T-helper 1 cell (primary cell): ENCODE data around the gene ZNF275.
A peak's percentile ranks its signal among the peaks of the same experiment; 100 is the strongest.
"Not testable (repeated sequence)": the region's sequence is repeated elsewhere in the genome, so short reads cannot be mapped to it uniquely, and the experiment has no call there.

Experiments used
- DNase-seq, 5 donors: peaks; one replicate each; pipeline ENCODE4 v3.0.0-alpha.2; 2012 to 2020

Gene ZNF275

GRCh38 chrX:153361781-153362397 is 27.9 kb downstream of the ZNF275 start:
- DNase-seq, result no peak

DNA sequence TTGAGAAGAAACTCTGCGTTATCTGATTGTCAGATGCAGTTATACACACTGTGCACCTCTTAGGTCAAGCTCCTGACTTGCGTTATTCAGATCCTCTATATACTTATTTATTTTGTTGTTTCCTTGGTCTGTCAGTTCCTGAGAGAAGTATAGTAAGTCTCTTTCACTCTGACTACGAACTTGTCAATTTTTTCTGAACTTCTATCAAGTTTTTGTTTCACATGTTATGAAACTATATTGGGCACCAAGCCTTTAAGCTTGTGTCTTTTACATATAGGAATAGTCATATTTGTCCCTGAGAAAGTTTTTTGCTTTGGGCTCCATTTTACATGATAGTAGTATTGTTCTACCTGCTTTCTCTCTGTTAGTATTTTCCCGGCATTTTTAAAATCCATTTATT is 31.7 kb downstream of the ZNF275 start:
- DNase-seq, result peak in 1 of 5 donors; percentile 18

DNA sequence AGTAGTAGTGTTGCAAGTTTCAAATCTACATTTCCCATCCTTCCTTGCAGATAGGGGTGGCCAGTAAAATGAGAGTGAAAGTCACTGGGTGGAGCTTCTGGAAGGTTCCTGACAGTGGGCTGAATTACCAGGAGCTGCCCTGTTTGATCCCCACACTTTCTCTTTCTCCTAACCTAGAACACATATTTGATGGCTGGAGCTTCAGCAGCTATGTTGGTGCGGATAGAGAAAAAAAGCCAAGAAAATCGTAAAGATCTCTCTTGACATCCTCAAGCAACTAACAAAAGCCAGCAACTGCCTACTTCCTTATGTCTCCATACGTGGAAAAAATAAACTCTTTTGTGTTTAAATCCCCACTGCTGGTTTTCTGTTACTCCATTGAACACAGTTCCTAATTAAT is 32.2 kb downstream of the ZNF275 start:
- DNase-seq, result no peak

DNA sequence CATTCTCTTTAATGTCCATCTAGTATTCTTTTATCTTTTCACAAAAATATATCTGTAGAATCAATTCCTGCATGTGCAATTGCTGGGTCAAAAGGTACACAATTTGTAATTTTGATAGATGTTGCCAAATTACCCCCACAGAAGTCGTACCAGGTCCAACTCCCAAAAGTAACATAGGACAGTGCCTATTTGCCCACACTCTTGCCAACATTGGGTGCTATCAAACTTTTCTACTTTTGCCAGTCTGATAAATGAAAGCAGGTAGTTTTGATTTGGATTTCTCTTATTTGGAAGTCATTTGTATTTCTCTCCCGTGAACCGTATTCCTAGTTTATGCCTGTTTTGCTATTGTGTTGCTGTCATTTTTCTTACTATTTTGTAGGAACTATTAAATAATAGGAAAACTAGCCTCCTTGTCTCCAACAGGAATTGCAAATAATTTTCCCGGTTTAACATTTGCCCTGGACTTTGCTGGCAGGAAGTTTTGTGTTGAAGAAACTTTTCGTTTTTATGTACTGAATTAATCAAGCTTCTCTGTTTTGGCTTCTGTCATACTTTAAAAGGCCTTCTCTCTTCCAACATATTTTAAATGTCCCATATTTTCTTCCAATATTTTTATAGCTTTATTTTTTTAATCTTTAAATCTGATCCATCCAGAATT is 33.1 kb downstream of the ZNF275 start:
- no peak for DNase-seq

- no peak for DNase-seq
Observed at GRCh38 chrX:153370293-153371055, 36.5 kb downstream of the ZNF275 start.

DNA sequence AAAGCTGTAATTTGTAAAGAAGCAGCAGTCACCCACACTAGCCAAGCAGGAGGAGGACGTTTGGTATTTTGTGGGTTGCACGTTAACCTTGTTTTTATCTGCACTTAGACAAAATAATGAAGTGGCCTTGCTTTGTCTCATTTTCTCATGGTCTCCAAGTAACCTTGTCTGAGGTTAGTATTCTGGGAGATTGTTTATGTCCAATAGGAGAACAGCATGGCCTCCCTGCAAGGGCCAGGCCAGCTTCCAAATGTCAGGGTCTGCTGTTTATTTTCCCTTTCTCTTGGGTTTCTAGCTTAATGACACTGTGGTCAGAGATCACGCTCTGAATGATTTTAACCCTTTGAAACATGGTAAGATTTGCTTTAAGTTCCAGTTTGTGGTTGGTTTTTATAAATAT is 37.3 kb downstream of the ZNF275 start:
- no peak for DNase-seq

DNA sequence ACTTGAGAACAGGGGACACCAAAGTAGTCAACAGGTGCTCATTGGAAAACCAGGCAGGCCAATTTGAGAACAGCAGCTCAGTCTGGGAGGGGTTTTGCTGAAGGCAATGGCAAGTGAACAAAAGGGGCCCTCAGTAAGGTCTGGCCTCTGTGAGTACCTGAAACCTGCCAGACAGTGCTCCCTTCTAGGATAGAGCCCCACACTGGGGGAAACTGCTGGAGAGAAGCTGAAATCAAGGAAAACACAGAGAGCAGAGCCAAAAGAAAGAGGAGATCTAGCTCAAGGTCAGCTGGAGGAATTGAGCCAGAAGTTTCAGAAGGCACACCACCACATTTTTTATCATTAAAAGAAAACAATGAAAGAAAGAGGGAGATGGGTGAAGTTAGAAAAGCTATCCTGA is 39.0 kb downstream of the ZNF275 start:
- no peak for DNase-seq

GRCh38 chrX:153374426-153374825 is 40.5 kb downstream of the ZNF275 start:
- DNase-seq, result no peak

- no peak for DNase-seq
Observed at GRCh38 chrX:153375571-153375970, 41.6 kb downstream of the ZNF275 start.

- no peak for DNase-seq
Observed at GRCh38 chrX:153377727-153378126, 43.8 kb downstream of the ZNF275 start.

GRCh38 chrX:153378607-153379006 is 44.7 kb downstream of the ZNF275 start:
- DNase-seq, result no peak

DNA sequence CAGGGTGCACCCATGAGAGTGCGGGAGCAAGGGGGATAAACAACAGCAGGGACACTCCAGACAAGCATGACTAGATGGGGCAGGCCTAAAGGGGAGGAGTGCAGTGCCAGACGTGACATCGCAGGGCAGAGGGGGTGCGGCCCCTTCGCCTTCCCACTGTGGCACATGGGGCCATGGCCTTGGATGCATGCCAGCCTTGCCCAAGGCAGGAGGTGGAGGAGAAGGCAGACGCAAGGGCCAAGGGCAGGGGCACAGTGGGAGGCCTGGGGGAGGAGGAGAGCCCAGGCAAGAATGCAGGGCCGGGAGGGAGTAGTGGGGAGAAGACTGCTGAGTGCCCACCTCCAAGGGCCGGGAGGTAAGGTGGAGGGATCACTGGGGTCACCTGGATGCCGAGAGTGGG is 45.6 kb downstream of the ZNF275 start:
- DNase-seq, result no peak

GRCh38 chrX:153379971-153380581 is 46.1 kb downstream of the ZNF275 start:
- no peak for DNase-seq

DNA sequence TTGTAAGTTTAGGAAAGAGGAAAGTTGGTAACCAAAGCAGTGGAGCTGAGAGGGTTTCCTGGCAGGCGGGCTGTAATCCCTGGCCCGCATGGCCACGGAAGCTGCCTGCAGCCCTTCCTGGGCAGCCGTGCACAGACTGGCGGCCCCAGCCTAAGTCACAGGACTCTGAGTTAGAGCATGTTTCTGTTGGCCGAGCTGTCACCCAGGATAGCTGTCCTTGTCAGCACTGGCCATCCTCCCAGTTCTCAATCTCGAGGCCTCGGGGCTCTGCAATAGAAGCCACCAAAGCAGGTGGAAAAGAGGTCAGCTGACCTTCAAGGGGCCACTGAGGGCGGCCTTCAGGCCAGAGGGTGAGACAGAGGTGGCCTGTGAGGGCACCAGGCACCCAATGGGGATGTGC is 46.7 kb downstream of the ZNF275 start:
- DNase-seq, result no peak

DNA sequence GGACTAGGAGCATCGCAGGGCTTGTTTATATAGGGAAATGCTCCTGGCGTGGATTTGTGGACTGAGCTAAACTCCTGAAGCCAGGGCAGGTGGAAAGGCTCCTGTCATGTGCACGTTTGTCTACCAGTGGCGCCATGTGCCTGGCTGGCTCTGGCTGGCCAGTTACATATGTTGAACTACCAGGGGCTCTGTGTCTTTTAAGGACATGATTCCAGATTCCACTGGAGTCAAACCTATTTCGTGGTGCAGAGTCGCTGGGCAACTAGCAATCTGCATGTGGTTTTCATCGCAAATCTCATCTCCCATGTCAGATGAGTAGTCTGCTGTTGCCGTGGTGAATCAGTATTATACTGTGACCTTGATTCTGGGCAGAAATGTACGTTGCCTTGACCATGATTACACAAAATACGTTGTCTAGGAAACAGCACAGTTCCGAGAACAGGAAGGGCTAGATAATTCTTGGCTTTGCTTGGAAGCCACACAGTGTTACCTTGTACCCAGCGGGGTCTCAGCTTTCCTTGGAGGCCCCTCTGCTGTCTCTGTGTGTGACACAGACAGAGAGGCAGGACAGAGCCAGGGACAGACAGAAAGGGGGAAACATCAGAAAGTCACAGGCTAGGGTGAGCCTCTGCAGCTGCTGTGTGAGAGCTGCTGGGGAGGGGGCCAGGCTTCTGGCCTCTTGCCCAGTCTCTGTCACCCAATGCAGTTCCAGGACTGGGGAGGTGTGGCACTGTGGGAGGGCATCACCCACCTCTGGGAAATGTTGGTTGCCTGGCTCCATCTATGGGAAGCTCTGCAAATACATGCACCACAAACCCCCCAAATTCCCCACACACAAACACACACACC is 48.0 kb downstream of the ZNF275 start:
- DNase-seq, result peak in 1 of 5 donors; percentile 45

DNA sequence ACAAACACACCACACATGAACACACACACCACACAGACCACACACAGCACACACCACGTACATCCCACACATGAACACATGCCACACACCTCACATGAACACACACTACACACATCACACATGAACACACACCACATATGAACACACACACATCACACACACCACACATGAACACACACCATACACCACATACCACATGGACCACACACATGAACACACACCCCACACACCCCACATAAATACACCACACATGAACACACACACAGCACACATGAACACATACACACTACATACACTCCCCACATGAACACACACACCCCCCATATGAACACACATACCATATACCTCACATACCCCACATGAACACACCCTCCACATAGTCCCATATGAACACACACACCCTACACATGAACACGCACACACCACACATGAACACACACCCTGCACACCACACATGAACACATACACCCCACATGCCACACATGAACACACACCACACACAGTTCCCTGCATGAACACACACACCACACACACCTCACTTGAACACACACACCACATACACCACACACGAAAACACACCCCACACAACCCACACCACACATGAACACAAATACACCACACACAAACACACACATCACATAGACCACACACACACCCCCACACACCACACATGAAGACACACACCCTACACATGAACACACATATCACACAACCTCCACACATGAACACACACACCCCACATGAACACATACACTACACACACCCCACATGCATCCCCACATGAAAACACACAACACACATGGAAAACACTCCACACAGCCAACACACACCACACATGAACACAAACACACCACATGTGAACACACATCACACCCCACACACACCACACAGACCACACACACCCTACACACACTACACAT is 48.9 kb downstream of the ZNF275 start:
- no peak for DNase-seq

DNA sequence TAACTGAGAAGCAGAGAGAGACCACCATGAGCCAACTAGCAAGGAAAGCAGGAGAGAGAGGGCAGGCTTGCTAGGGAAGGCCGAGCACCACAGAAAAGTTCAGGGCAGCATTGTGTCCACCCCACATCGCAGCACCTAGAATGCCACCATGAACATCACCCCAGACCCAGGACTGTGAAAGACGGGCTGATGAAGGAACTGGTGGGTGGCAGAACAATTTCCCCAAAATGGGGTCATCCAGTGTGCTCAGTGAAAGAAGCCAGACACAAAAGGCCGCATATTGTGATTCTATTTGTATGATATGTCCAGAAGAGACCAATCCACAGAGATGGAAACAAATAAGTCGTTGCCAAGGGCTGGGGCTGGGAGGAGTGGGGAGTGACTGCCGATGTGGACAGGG is 50.4 kb downstream of the ZNF275 start:
- no peak for DNase-seq

DNA sequence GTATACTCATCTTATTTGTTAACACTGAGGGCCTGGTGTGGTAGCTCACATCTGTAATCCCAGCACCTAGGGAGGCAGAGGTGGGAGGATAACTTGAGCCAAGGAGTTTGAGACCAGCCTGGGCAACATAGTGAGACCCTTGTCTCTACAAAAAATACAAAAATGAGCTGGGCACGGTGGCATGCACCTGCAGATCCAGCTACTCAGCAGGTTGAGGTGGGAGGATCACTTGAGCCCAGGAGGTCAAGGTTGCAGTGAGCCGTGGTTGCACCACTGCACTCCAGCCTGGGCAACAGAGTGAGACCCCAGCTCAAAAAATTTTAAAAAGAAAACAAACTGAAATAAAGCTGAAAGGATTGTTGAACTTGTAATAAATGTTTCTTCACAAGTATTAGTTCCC is 51.0 kb downstream of the ZNF275 start:
- not testable (repeated sequence) for DNase-seq

- no peak for DNase-seq
Observed at GRCh38 chrX:153386097-153386496, 52.1 kb downstream of the ZNF275 start.

DNA sequence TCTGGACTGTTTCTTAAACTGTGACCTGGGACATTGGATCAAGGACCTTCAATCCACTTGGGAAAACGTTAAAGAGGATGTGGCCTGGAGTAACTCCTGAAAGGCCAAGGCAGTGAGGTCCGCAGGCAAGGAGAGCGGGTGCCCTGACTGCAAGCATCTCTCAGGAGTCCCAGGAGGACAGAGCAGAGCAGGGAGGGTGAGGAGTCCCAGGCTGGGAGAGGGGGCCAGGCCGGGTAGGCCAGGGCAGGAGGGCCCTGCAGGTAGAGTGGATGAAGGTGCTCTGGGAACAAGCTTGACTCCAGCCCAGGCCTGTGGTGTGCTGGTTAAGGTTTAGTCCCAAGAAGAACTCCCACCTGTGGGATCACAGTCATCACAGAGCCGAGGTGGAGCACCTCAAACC is 53.4 kb downstream of the ZNF275 start:
- no peak for DNase-seq

- DNase-seq, result no peak
Observed at GRCh38 chrX:153387987-153388721, 54.2 kb downstream of the ZNF275 start.
